ENCODE data around the gene LDB2.

LDB2 gene

GRCh38 chr4:16464651-16465050 lies 433.8 kb downstream of the LDB2 start:
- no peak for DNase-seq

- DNase-seq = no peak
These were observed 435.8 kb downstream of the LDB2 start for GRCh38 chr4:16462656-16463055.

DNA sequence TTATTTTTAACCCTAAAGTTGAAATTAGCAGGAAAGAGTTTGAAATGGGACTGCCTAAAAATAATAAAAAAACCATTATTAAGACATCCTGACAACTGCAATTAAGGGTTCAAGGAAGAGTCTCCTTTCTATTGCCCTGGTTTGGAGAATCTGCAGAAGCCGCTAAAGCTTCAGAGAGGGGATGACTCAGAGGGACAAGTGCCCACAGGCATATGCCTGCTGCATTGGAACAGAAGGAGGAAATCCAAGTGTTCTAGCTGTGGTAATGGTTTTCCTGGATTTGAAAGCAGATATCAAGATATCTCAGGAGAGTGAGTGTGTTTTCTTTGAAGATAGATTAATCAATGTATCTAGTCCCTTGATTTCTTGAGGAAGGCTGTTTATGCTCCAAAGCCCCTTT lies 437.1 kb downstream of the LDB2 start:
- DNase-seq = no peak

- DNase-seq = no peak
These were observed 440.5 kb downstream of the LDB2 start for GRCh38 chr4:16457944-16458343.
